Choroid plexus epithelial cell (primary cell): ENCODE measurements around the gene SND1.

Source experiments
- DNase-seq: peaks from one replicate; pipeline ENCODE4 v3.0.0-alpha.2; 2010; ENCODE audit warnings: low read depth
- H3K4me3 ChIP-seq: 2 replicates; pipeline ENCODE4 v1.5.1; 2011; ENCODE audit warnings: low read depth, mild to moderate bottlenecking, control low read depth, low read length, moderate library complexity
- CTCF ChIP-seq: conservative IDR thresholded peaks from 2 replicates; pipeline ENCODE4 v1.5.1; 2011; ENCODE audit warnings: low read depth, mild to moderate bottlenecking, control low read depth, inconsistent platforms, low read length, moderate library complexity

Gene SND1

GRCh38 chr7:127651556-127652332 is at the start of gene SND1:
Gene SND1, plus strand, starts transcription at chr7:127652194. Its CDS starts 180 bp downstream, at chr7:127652374.
- no peak for TF ChIP-seq CTCF
- H3K4me3 ChIP-seq, result peak within 1 kb of the TSS; percentile 99
- peak; percentile 99 for DNase-seq

GRCh38 chr7:127608446-127608845 is 43.5 kb upstream of the SND1 start:
- TF ChIP-seq CTCF, result no peak

GRCh38 chr7:127609297-127609696 is 42.7 kb upstream of the SND1 start:
- TF ChIP-seq CTCF, result no peak
- no peak for DNase-seq
- H3K4me3 ChIP-seq, result no peak overlapping the region

More at GRCh38 chr7:127608446-127608845, 43.5 kb upstream of the SND1 start:
- H3K4me3 ChIP-seq, result no peak overlapping the region
- no peak for DNase-seq

- no peak for DNase-seq
- H3K4me3 ChIP-seq, result no peak overlapping the region
- no peak for TF ChIP-seq CTCF
Measured at GRCh38 chr7:127612263-127612662, 39.7 kb upstream of the SND1 start.

GRCh38 chr7:127616724-127617123 is 35.3 kb upstream of the SND1 start:
- H3K4me3 ChIP-seq, result no peak overlapping the region
- TF ChIP-seq CTCF, result no peak
- DNase-seq, result no peak

- no peak for DNase-seq
- TF ChIP-seq CTCF, result no peak
- H3K4me3 ChIP-seq, result no peak within 1 kb of the TSS
Measured at GRCh38 chr7:127618042-127618441, 34.0 kb upstream of the SND1 start, which contains the start of gene PAX4. Gene PAX4, minus strand, starts transcription at chr7:127618142. Its CDS starts 2,214 bp downstream, at chr7:127615928.

- TF ChIP-seq CTCF, result no peak
- no peak overlapping the region for H3K4me3 ChIP-seq
- no peak for DNase-seq
Measured at GRCh38 chr7:127618775-127619174, 33.2 kb upstream of the SND1 start.
